HG03457 (cell line): Measurements from ENCODE around the gene CLSTN1.
"Not testable (repeated sequence)": the region's sequence is repeated elsewhere in the genome, so short reads cannot be mapped to it uniquely, and the experiment has no call there.

ENCODE experiments used
- ATAC-seq: cut with Tn5 transposase; IDR thresholded peaks from one replicate; pipeline ENCODE4 v1.9.1; 2021; ENCODE audit warnings: moderate number of reproducible peaks; ENCODE audit not compliant: unreplicated experiment

CLSTN1 gene

GRCh38 chr1:9766759-9767442, 56.9 kb downstream of the CLSTN1 start:
- ATAC-seq: no peak

GRCh38 chr1:9764550-9764949, 59.2 kb downstream of the CLSTN1 start:
- ATAC-seq: no peak

- no peak for ATAC-seq
These were observed 59.9 kb downstream of the CLSTN1 start for GRCh38 chr1:9763914-9764313.

- ATAC-seq: not testable (repeated sequence)
These were observed 61.3 kb downstream of the CLSTN1 start for GRCh38 chr1:9762446-9762845.

- no peak for ATAC-seq
These were observed 61.9 kb downstream of the CLSTN1 start for GRCh38 chr1:9761855-9762254.

GRCh38 chr1:9760824-9761223, 62.9 kb downstream of the CLSTN1 start:
- no peak for ATAC-seq

GRCh38 chr1:9759939-9760338, 63.8 kb downstream of the CLSTN1 start:
- no peak for ATAC-seq

GRCh38 chr1:9758559-9759121, 65.1 kb downstream of the CLSTN1 start:
- no peak for ATAC-seq

- ATAC-seq: no peak
These were observed 68.2 kb downstream of the CLSTN1 start for GRCh38 chr1:9755441-9755995.

GRCh38 chr1:9753121-9753531, 70.6 kb downstream of the CLSTN1 start:
- no peak for ATAC-seq

- no peak for ATAC-seq
These were observed 71.8 kb downstream of the CLSTN1 start for GRCh38 chr1:9751971-9752370.

GRCh38 chr1:9749361-9749760, 74.4 kb downstream of the CLSTN1 start:
- ATAC-seq: no peak

GRCh38 chr1:9748391-9748790, 75.4 kb downstream of the CLSTN1 start:
- ATAC-seq: not testable (repeated sequence)

- no peak for ATAC-seq
These were observed 77.1 kb downstream of the CLSTN1 start for GRCh38 chr1:9746651-9747050.

- no peak for ATAC-seq
These were observed 77.6 kb downstream of the CLSTN1 start for GRCh38 chr1:9746211-9746610.

- no peak for ATAC-seq
These were observed 79.5 kb downstream of the CLSTN1 start for GRCh38 chr1:9744106-9744799.

- no peak for ATAC-seq
These were observed 86.1 kb downstream of the CLSTN1 start for GRCh38 chr1:9737671-9738070.

- ATAC-seq: no peak
These were observed 86.7 kb downstream of the CLSTN1 start for GRCh38 chr1:9737057-9737456.

GRCh38 chr1:9736241-9736640, 87.5 kb downstream of the CLSTN1 start:
- ATAC-seq: no peak

- no peak for ATAC-seq
These were observed 88.0 kb downstream of the CLSTN1 start for GRCh38 chr1:9735800-9736199.

- ATAC-seq: no peak
These were observed 90.5 kb downstream of the CLSTN1 start for GRCh38 chr1:9733160-9733789.
